OCI-LY1 (cell line): Measurements from ENCODE around the gene FCRL1.

Experiments
- EZH2 ChIP-seq: fragments of 200-600 bp; sonication (generic), shearing (Covaris generic); IDR thresholded peaks from 2 replicates; pipeline ENCODE4 v1.8.0; 2017; ENCODE audit warnings: borderline replicate concordance, mixed run types, mild to moderate bottlenecking, antibody characterized with exemption, low read length, moderate library complexity, mixed read lengths
- TF ChIP-seq, protein P1 (sequence below): fragments of 200-600 bp; sonication (generic), shearing (Covaris generic); IDR thresholded peaks from 2 replicates; pipeline ENCODE4 v1.5.1; 2017; ENCODE audit warnings: mild to moderate bottlenecking, antibody characterized with exemption, low read length, moderate library complexity, mixed read lengths

DNA sequence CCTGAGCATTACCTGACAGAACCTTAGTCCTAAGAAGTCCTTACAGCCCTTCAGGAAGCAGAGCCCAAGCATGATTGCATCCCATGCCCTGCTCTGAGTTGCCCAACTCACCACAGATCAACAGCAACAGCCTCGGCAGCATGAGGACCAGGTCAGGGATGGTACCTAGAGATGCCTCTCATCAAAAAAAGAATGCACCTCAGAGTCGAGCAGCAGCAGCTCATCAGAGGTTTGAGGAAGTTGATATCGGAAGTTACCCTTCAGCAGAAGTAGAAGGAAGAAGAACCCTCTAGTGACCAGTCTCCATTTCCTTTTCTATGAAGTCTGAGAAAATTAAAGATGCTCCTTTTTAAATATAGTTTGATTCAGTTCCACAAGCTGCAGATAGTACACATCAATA is at the start of gene FCRL1:
- TF ChIP-seq, protein P1, sequence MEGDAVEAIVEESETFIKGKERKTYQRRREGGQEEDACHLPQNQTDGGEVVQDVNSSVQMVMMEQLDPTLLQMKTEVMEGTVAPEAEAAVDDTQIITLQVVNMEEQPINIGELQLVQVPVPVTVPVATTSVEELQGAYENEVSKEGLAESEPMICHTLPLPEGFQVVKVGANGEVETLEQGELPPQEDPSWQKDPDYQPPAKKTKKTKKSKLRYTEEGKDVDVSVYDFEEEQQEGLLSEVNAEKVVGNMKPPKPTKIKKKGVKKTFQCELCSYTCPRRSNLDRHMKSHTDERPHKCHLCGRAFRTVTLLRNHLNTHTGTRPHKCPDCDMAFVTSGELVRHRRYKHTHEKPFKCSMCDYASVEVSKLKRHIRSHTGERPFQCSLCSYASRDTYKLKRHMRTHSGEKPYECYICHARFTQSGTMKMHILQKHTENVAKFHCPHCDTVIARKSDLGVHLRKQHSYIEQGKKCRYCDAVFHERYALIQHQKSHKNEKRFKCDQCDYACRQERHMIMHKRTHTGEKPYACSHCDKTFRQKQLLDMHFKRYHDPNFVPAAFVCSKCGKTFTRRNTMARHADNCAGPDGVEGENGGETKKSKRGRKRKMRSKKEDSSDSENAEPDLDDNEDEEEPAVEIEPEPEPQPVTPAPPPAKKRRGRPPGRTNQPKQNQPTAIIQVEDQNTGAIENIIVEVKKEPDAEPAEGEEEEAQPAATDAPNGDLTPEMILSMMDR: no peak
- TF ChIP-seq EZH2: no peak
